HL-60/S4 treated with phorbol 12-myristate 13-acetate at 8.2 ng/mL for 4 days and 3 days (cell line): ENCODE data around the gene OPCML.

Experiments
- in situ Hi-C: fragments of 300-500 bp; cut with MboI; formaldehyde crosslinking; loops from 2 replicates; pipeline ENCODE4 v1.15.0; 2022; ENCODE audit warnings: low sequenced_read_pairs

Gene OPCML

GRCh38 chr11:133240908-133241655 lies 291.2 kb downstream of the OPCML start:
- in situ Hi-C loops = no loop called here

GRCh38 chr11:133239575-133239974 lies 292.7 kb downstream of the OPCML start:
- in situ Hi-C loops = no loop called here

- in situ Hi-C loops = no loop called here
Observed at GRCh38 chr11:133238495-133238894, 293.8 kb downstream of the OPCML start.

- in situ Hi-C loops = no loop called here
Observed at GRCh38 chr11:133238027-133238426, 294.3 kb downstream of the OPCML start.

- in situ Hi-C loops = no loop called here
Observed at GRCh38 chr11:133235381-133235780, 296.9 kb downstream of the OPCML start.

- in situ Hi-C loops = no loop called here
Observed at GRCh38 chr11:133234883-133235282, 297.4 kb downstream of the OPCML start.

- in situ Hi-C loops = no loop called here
Observed at GRCh38 chr11:133232665-133233064, 299.6 kb downstream of the OPCML start.

GRCh38 chr11:133230431-133230830 lies 301.9 kb downstream of the OPCML start:
- in situ Hi-C loops = no loop called here

GRCh38 chr11:133228471-133229329 lies 303.6 kb downstream of the OPCML start:
- in situ Hi-C loops = no loop called here

- in situ Hi-C loops = no loop called here
Observed at GRCh38 chr11:133227632-133228111, 304.6 kb downstream of the OPCML start.

- in situ Hi-C loops = no loop called here
Observed at GRCh38 chr11:133224271-133224670, 308.0 kb downstream of the OPCML start.

GRCh38 chr11:133222425-133223330 lies 309.6 kb downstream of the OPCML start:
- in situ Hi-C loops = no loop called here

GRCh38 chr11:133219543-133219942 lies 312.8 kb downstream of the OPCML start:
- in situ Hi-C loops = no loop called here

GRCh38 chr11:133216813-133217212 lies 315.5 kb downstream of the OPCML start:
- in situ Hi-C loops = no loop called here

GRCh38 chr11:133215596-133216230 lies 316.6 kb downstream of the OPCML start:
- in situ Hi-C loops = no loop called here

GRCh38 chr11:133214646-133215045 lies 317.7 kb downstream of the OPCML start:
- in situ Hi-C loops = no loop called here

- in situ Hi-C loops = no loop called here
Observed at GRCh38 chr11:133212201-133212600, 320.1 kb downstream of the OPCML start.

- in situ Hi-C loops = no loop called here
Observed at GRCh38 chr11:133207995-133208394, 324.3 kb downstream of the OPCML start.

GRCh38 chr11:133206313-133207005 lies 325.8 kb downstream of the OPCML start:
- in situ Hi-C loops = no loop called here

GRCh38 chr11:133204158-133204557 lies 328.1 kb downstream of the OPCML start:
- in situ Hi-C loops = no loop called here
